ENCODE measurements around the gene ASB9. TPM values are rescaled to one million over a fixed set of nuclear protein-coding genes. Genes with fewer than 3 reads are reported as not detected.

The ASB9 gene
- total RNA-seq, 2 experiments from 2014 or later = not detected

DNA sequence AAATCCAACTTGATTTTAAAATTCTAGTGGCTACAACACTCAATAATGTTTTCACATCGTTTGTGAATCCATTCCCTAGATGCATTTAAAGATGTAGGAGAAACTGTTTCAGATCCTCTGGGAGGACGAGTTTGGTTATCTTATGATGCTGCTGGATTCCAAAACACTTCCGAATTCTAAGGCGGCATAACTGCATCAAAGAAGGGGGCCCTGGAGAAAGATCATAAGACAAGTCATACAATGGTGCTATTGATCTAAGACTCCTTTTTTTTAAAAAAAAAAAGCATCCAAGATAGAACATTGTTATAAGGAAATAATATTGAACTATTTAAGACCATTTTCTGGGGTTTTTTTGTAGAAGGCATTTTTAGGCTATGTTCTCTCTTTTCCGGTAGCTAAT is 25.5 kb downstream of the ASB9 start:
- H3K4me2 ChIP-seq (ENCODE audit: low read length) = no peak overlapping the region
- no peak overlapping the region for H3K27ac ChIP-seq (ENCODE audit: low read depth, low read length, poor library complexity, severe bottlenecking)
- H3K9me3 ChIP-seq (ENCODE audit: low read length) = no peaks in the 10 kb centered on the region
- no peaks in the 10 kb centered on the region for H3K9me2 ChIP-seq (ENCODE audit: insufficient read depth, low read length)
- CTCF ChIA-PET (ENCODE audit: unreplicated experiment) = no interaction called here
- DNase-seq (ENCODE audit: low spot score) = no peak
- H2AFZ ChIP-seq (ENCODE audit: low read length) = no peak overlapping the region
- TF ChIP-seq, protein P1, sequence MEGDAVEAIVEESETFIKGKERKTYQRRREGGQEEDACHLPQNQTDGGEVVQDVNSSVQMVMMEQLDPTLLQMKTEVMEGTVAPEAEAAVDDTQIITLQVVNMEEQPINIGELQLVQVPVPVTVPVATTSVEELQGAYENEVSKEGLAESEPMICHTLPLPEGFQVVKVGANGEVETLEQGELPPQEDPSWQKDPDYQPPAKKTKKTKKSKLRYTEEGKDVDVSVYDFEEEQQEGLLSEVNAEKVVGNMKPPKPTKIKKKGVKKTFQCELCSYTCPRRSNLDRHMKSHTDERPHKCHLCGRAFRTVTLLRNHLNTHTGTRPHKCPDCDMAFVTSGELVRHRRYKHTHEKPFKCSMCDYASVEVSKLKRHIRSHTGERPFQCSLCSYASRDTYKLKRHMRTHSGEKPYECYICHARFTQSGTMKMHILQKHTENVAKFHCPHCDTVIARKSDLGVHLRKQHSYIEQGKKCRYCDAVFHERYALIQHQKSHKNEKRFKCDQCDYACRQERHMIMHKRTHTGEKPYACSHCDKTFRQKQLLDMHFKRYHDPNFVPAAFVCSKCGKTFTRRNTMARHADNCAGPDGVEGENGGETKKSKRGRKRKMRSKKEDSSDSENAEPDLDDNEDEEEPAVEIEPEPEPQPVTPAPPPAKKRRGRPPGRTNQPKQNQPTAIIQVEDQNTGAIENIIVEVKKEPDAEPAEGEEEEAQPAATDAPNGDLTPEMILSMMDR (conservative IDR thresholded peaks at IDR 0.05; ENCODE audit: low read length) = no peak
- TF ChIP-seq EZH2phosphoT487 (IDR thresholded peaks at IDR 0.05; ENCODE audit: borderline replicate concordance, low read depth, low read length) = no peak
- no peaks in the 10 kb centered on the region for H4K20me1 ChIP-seq (ENCODE audit: insufficient read depth, low read length)
- H3K4me3 ChIP-seq (ENCODE audit: low read depth, low read length, poor library complexity, severe bottlenecking) = no peak overlapping the region
- no peaks in the 10 kb centered on the region for H3K36me3 ChIP-seq (ENCODE audit: insufficient read depth, low read length)
- intact Hi-C loops (cut with micrococcal nuclease; ENCODE audit: unreplicated experiment) = no loop called here
- H3K79me2 ChIP-seq (ENCODE audit: insufficient read depth, low read depth, low read length) = no peaks in the 10 kb centered on the region
- POLR2A ChIA-PET = no interaction called here
- BruUV-seq (replicated peaks) = no TSS peak
- no peaks in the 10 kb centered on the region for H3K4me1 ChIP-seq (ENCODE audit: insufficient read depth, low read length, poor library complexity, severe bottlenecking)

DNA sequence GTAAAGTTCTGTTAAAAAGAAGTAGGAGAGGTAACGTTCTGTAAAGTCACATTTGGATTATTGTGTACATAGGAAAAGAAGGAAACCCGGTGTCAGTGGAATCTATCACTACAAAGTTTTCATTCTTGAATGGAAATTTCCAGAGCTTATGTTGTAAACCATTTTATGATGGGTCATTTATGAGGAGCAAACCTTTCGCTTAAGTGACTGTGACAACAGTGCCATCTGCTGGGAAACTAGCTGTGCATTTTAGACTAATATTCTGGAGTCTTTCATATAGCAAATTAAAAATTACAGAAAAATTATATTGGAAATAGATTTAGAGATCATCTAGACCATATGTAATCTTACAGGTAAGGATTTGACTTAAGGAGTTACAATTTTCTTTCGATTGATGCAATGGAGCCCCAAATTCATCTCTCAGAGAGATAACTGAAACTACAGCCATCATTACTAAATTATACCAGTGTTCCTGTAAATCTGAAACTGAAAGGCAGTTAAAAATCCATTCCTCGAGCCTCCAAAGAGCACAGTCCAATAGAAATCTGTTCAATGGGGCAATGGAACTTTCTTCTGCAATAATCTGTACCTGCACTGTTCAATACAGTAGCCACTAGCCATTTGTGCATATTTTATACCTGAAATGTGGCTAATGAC is 26.9 kb downstream of the ASB9 start:
- CTCF ChIA-PET (ENCODE audit: unreplicated experiment) = no interaction called here
- Histone ChIP-seq H3K4me3 (ENCODE audit: low read depth, low read length, poor library complexity, severe bottlenecking) (no peak overlapping the region), H3K4me2 (ENCODE audit: low read length) (no peak overlapping the region), H3K79me2 (ENCODE audit: insufficient read depth, low read depth, low read length) (no peaks in the 10 kb centered on the region), H2AFZ (ENCODE audit: low read length) (no peak overlapping the region), H3K27ac (ENCODE audit: low read depth, low read length, poor library complexity, severe bottlenecking) (no peak overlapping the region), H3K9me2 (ENCODE audit: insufficient read depth, low read length) (no peaks in the 10 kb centered on the region), H3K36me3 (ENCODE audit: insufficient read depth, low read length) (no peaks in the 10 kb centered on the region), H3K9me3 (ENCODE audit: low read length) (no peaks in the 10 kb centered on the region), H4K20me1 (ENCODE audit: insufficient read depth, low read length) (no peaks in the 10 kb centered on the region), H3K4me1 (ENCODE audit: insufficient read depth, low read length, poor library complexity, severe bottlenecking) (no peaks in the 10 kb centered on the region)
- TF ChIP-seq EZH2phosphoT487 (IDR thresholded peaks at IDR 0.05; ENCODE audit: borderline replicate concordance, low read depth, low read length) = no peak
- TF ChIP-seq, protein P1 (conservative IDR thresholded peaks at IDR 0.05; ENCODE audit: low read length) = peak; percentile 74
- intact Hi-C loops (cut with micrococcal nuclease; ENCODE audit: unreplicated experiment) = loop anchor here (2.0 kb wide), 1 partner anchor 1204 kb away; no protein-coding TSS in a partner anchor
- no TSS peak for BruUV-seq (replicated peaks)
- POLR2A ChIA-PET = no interaction called here
- peak; percentile 20 for DNase-seq (ENCODE audit: low spot score)

DNA sequence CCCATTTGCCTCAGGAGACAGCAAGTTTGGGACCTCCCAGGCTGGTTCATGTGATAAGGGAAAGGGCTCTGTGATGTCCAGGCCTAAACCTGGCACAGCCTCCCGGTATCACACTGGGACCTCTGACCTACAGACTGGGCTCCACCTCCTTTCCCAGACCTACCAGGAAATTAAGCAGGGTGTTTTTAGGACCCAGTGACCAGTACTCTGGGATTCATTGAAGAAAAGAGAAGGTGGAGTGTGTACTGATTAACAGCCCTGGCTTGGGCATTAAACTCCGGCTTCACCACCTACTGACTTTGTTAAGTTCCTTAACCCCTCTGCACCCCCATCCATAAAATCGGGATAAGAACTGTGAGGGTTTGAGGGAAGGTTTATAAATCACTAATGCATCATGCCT is 28.6 kb downstream of the ASB9 start:
- POLR2A ChIA-PET = no interaction called here
- Histone ChIP-seq H3K27ac (ENCODE audit: low read depth, low read length, poor library complexity, severe bottlenecking) (no peak overlapping the region), H3K4me1 (ENCODE audit: insufficient read depth, low read length, poor library complexity, severe bottlenecking) (no peaks in the 10 kb centered on the region), H3K4me2 (ENCODE audit: low read length) (no peak overlapping the region), H3K79me2 (ENCODE audit: insufficient read depth, low read depth, low read length) (no peaks in the 10 kb centered on the region), H3K36me3 (ENCODE audit: insufficient read depth, low read length) (no peaks in the 10 kb centered on the region), H3K4me3 (ENCODE audit: low read depth, low read length, poor library complexity, severe bottlenecking) (no peak overlapping the region), H3K9me3 (ENCODE audit: low read length) (no peaks in the 10 kb centered on the region), H4K20me1 (ENCODE audit: insufficient read depth, low read length) (no peaks in the 10 kb centered on the region), H3K9me2 (ENCODE audit: insufficient read depth, low read length) (no peaks in the 10 kb centered on the region), H2AFZ (ENCODE audit: low read length) (no peak overlapping the region)
- TF ChIP-seq EZH2phosphoT487 (IDR thresholded peaks at IDR 0.05; ENCODE audit: borderline replicate concordance, low read depth, low read length) = no peak
- TF ChIP-seq, protein P1 (conservative IDR thresholded peaks at IDR 0.05; ENCODE audit: low read length) = no peak
- CTCF ChIA-PET (ENCODE audit: unreplicated experiment) = no interaction called here
- intact Hi-C loops (cut with micrococcal nuclease; ENCODE audit: unreplicated experiment) = no loop called here
- no peak for DNase-seq (ENCODE audit: low spot score)
- no TSS peak for BruUV-seq (replicated peaks)
